GM19438 (cell line): ENCODE measurements around the gene TBCK.

Experiments used
- ATAC-seq: cut with Tn5 transposase; IDR thresholded peaks from one replicate; pipeline ENCODE4 v1.9.1; 2021; ENCODE audit warnings: low read depth; ENCODE audit not compliant: unreplicated experiment

Gene TBCK

DNA sequence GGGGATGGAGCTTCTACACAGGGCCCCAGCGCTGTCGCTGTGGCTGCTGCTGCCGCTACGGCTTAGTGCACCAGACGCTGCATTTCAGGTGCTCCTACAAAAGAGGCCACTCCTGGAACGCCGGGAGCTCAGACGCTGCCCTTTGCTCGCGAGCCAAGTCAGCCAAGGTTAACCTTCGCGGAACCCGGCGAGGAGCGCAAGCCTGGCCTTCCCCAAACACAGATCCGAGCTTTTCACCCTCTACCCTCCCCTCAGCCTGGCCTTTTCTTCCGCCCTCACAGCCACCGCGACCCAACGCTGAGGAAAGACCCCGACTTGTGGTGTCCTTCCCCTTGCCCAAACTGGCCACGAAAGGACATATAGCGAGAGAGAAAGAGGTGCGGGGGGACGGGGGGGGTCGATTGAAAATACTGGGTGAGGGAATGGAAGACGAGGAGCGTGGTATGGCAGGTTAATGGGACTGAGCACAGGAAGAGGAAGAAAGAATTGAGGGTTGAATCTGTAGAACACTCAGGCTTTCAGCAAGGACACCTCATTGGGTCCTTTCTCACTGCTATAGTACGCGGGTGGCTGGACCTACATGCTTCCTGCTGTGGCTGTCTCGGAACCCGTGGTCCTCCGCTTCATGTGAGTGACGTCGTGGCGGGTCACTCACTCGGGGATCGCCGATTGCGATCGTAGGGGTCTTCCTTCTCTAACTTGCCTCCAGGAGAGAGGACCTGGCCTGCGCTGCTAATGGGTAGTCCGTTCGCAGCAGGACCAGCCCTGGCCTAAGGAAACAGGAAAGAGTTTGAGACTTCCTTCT, at the start of gene TBCK, which contains the start of gene AIMP1:
Gene TBCK, minus strand, starts transcription at position 242 of the 805 bp plus-strand sequence. CDS start 7,249 bp downstream, outside the sequence.
Gene AIMP1, plus strand, starts transcription at position 583 of the 805 bp plus-strand sequence. CDS start 8,460 bp downstream, outside the sequence.
- peak; percentile 82 for ATAC-seq

DNA sequence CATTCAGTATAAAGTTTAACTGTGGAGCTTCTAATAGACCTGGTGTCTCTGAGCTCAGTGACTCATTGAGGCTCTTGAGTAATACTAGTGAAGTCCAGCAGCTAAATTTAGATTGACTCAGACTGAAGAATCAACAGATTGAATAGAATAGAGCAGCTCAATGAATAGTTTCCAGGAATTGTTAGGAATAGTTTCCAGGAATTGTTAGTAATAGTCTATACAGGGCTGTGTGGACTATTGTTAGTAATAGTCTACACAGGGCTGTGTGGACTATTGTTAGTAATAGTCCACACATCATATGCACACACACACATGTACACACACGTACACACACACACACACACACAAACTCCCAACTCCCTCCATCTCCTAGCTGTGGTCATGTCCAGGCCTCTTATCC, 49.6 kb upstream of the TBCK start:
- ATAC-seq = no peak

DNA sequence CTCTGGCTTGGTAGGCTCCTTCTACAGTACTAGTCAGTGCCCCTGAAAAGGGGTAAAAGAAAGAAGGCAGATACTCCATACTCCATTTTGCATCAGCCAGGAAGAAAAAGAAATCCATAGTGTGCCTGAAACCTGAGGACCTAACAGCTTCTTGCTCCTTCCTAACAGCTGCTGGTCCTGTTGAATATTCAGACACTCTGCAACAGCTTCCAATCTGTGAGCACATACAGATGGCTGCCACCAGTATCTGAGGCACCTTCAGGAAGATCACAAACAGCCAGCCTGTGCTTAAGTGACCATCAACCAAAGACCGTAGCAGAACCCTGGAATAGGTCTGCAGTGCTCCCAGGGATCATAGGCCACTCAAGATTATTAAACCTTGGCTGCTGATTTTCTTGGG, 48.3 kb upstream of the TBCK start:
- no peak for ATAC-seq

DNA sequence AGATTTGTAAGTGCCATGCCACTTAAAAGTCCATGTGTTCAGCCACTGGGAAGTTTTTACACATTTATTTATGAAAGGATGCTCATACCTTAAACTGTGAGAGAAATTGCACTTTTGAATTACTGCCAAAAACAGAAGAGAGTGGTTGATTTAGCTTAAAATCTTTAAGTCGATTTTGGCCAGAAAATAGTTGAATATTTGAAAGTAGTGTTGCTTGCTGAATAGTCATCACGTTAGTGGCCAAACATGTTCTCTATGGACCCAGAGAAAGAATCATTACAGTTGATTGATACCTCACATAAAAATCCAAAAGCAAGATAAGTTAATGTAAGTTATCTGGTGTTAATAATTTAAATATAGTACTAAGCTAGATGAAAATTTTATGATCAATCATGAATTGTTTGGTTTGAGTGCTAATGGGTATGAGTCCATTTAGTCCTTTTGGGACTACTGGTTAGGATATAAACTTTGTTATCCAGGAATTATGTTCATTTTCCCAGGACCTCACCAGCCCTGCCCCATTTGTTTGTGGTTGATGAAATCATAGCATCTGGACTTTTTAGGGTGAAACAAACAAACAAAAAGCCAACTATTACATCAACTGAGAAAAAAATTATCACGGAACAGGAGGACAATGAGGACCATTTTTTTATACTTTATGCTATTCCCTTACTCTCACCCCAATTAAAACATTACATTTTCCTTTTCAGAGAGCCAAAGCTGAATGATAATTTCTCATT, 46.2 kb upstream of the TBCK start:
- ATAC-seq = no peak

DNA sequence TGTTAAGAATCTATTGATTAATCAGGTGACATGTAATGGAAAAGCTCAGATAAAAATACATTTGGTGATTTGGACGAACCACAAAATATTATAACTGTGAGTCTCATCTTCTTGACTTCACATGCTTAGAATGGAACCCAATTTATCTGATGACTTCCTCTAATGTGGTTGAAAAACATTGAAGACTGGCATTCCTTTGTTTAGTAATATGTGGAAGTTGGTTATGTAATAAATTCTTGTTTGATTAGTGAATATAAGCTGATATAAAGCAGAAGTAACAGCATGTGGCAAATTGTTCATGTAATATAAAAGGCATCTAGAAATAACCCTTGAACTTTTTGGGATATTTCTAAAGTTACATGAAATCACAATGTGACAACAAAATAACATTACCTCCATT, 42.9 kb upstream of the TBCK start:
- no peak for ATAC-seq

DNA sequence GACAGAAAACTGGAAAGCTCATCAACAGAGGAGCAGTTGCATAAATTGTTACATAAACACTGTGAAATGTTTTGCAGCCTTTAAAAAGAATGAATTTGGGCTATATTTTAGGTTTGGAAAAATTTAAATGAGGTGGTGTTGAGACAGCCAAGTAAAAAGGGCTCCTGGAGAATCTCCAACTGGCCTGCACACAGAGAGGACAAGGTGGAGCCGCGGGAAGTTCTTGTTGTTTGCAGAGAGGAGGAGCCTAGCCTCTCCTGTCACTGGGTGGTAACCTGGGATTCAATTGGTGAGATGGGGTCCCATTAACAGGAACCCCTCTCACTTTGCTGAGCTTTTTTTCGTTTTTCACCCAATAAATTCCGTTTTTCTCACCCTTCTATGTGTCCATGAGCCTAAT, 39.2 kb upstream of the TBCK start:
- no peak for ATAC-seq

DNA sequence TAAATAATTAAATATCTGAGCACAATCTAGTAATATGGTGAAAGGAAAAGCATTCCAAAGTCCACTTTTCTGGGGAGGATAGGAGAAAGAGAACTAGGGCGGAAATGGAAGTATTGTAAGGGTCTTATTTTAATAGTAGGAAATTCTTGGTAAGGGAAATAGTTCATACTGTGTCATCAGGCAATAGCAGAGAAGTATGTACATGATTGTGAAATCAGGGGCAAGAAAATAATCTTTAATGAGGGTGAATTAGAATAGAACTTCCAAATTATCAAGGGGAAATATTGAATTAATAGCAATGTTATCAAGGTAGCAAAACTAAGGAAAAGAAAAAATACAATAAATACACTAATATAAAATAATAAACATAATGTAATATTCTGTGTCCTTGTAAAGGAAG, 37.8 kb upstream of the TBCK start:
- ATAC-seq = no peak

DNA sequence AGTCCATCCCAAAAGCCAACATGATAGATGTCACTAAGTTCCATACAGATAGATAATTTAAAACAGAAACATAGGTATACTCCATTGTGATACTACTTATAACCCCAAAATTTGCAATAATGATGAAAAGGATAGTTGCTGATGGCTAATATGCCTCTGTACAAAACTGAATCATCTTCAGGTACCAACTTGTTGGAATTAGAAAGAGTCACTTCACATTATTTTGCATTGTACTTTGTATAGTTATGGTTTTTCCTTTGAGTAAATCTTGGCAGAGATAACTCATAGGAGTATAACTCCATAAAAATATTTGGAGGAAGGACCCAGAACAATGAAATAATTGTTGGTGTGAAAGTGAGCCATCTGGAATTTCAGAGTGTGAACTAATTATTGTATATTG, 35.0 kb upstream of the TBCK start:
- no peak for ATAC-seq

DNA sequence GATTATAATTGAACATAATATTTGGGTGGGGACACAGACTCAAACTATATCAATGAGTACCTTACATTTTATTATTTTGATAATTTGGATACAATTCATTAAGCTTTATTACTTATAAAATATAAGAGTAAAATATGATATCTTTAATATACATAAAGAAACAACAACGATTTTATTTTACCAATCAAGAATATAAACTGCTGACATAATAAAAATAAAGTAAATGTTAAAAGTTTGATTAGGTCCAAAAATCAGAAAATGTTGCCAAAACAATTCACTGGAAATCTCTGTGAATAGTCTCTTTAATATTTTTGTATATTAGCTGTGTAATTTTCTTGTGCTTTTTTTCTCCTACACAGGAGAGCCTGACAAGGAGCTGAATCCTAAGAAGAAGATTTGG, 31.2 kb upstream of the TBCK start:
- ATAC-seq = no peak

DNA sequence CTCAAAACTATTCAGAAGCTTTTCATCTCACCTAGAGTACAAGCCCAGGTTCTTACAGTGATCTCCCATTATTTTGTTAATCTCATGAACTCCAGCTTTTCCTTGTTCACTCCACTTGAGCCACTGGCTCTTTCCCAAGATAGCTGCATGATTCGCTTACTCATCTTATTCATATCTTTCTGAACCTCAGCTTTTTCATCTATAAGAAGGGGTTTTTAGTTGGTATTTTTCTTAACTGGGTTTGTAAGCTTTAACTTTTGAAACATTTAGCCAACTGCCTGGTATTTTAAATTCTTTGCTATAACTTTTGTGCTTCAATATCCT, 28.6 kb upstream of the TBCK start:
- ATAC-seq = no peak

DNA sequence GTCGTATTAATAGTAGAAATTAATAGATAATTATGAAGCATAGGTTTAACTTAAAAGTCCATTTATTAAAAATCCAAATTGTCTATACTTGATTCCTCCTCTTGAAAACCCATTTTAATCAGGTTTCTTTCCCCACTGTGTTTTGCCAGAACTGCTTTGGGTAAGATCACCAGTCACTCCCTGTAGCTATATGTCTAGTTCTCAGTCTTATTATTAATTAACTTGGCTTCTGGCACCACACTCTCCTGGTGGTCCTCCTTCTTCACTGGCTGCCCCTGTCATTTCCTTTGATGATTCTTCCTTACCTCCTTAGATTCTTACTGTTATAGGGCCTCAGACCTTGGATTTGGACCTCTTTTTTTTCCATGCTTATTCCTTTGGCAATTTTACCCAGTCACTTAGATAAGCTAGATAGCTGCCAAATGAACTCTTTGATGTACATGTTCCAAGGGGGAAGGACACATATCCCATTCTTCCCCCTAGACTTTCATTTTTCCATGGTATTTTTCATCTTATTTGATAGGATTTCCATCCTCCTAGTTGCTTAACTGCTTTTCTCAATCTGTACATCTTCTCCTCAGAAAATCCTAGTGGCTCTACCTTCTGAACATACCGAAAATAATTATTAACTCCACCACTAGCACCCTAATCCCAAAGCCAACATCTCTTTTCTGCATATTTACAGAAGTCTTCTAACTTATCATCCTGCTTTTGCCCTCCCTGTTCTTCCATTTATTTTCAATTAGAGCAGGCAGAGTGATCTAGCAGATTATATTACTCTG, 28.0 kb upstream of the TBCK start:
- ATAC-seq = no peak

DNA sequence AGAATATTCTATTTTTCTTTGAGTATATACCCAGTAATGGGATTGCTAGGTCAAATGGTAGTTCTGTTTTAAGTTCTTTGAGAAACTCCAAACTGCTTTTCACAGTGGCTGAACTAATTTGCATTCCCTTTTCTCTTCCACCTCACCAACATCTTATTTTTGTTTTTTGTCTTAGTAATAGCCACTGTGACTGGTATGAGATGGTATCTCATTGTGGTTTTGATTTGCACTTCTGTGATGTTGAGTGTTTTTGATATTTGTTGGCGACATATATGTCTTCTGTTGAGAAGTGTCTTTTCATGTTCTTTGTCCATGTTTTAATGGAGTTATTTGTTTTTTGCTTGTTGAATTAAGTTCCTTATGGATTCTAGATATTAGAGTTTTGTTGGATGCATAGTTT, 24.8 kb upstream of the TBCK start:
- no peak for ATAC-seq

DNA sequence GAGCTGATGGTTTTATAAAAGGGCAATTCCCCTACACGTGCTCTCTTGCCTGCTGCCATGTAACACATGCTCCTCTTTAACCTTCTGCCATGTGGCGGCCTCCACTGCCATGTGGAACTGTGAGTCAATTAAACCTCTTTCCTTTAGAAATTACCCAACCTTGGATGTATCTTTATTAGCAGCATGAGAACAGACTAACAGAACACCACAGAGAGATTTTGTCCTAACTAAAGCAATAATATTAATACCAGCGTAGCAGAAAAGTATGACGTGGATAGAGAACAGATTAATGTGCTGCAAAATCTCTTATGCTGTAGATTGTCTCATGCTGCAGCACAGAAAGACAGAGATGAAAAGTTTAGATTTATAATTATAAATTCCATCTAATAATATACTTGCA, 23.4 kb upstream of the TBCK start:
- no peak for ATAC-seq

DNA sequence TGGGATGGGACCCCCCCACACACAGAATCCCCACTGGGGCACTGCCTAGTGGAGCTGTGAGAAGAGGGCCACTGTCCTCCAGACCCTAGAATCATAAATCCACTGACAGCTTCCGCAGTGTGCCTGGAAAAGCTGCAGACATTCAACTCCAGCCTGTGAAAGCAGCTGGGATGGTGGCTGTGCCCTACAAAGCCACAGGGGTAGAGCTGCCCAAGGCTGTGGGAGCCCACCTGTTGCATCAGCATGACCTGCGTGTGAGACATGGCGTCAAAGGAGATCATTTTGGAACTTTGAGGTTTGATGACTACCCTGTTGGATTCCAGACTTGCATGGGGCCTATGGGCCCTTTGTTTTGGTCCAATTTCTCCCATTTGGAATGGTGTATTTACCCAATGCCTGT, 22.7 kb upstream of the TBCK start:
- ATAC-seq = no peak

DNA sequence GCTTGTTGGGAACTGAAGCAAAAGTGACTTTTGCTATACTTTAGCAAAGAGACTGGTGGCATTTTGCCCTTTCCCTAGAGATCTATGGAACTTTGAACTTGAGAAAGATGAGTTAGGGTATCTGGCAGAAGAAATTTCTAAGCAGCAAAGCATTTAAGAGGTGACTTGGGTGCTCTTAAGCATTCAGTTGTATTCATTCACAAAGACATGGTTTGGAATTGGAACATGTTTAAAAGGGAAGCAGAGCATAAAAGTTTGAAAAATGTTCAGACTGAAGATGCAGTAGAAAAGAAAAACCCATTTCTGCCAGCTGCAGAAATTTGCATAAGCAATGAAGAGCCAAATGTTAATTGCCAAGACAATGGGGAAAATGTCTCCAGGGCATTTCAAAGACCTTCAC, 21.9 kb upstream of the TBCK start:
- no peak for ATAC-seq

DNA sequence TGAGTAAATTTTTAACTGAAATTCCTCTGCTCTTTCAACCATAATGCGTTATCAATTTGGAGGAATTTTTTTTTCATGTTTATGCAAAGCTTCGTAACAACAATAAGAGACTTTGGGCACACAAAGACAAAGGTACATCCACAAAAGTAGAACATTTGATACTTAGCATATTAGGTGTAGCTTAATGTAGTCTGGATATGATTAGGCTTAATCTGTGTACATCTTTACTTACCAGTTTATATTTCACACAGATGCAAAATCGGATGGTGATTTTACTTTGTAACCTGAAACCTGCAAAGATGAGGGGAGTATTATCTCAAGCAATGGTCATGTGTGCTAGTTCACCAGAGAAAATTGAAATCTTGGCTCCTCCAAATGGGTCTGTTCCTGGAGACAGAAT, 20.6 kb upstream of the TBCK start:
- ATAC-seq = no peak

DNA sequence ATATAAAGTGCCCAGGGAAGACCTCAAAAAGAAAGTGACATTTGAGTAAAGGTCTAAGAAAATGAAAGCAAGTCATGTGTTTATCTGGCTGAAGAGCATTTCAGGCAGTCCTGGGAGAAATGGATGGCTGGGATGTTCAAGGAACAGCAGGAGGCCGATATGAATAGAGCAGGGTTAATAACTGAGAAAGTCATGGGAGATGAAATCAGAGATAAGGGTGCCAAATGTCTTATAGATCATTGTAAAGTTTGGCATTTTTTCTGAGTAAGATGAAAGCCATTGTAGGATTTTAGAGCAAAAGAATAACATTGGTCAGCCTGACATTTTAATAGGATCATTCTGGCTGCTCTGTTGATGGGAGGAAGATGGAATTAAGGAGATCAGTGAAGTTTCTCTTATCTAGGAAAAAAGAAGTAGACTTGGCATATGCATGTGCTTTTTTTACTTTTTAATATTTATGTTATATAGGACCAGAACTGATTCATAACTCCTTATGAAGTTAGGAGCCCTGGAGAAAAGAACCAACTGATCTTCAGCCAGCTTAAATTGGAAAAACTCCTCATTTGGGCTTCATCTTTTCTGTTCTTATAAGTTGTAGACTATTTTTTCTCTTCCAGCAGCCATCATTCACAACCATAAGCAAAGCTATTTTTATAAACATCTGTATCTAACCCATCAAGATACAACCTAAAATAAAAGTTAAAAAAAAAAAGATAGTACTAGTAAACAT, 18.9 kb upstream of the TBCK start:
- no peak for ATAC-seq

DNA sequence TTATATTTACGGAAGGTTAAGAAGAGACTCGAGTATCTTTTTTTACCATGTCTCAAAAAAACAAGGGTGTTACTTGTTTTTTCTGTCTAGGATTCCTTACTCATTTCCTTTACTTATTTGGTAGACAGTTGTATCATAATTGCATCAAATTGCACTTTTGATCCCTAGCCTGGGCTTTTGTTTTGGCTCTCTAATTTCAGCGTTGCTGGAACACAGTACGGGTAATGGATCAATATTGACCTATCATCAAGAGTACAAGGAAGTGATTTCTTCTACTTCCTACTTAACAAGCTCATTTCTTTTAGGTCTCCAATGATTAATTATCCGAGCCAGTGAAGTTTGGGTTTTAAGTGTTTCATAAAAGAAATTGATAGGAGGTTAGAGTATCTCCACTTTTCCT, 17.2 kb upstream of the TBCK start:
- ATAC-seq = no peak

DNA sequence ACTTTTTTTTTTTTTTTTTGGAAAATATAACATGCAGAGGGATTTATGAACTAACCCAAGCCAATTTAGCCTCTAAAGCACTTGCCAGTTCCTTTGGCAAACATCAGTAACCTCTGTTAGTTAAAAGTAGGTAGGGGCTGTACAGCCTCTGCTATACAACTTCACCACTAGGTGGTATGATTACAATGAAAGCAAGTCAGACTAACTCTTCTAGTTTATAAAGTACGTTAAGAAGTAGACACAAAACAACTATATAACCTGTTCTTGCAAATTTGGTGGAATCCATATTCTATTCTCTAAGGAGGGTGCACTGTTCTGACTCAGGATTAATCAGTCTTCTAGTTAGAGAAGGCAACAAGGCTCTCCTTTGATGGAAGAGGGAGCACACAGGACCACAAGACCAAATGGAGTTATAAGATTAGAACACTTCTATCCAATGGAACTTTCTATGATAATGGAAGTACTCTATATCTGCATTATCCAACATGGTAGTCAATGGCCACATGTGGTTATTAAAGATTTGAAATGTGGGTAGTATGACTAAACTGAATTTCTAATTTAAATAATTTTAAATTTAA, 13.1 kb upstream of the TBCK start:
- ATAC-seq = peak; percentile 94

DNA sequence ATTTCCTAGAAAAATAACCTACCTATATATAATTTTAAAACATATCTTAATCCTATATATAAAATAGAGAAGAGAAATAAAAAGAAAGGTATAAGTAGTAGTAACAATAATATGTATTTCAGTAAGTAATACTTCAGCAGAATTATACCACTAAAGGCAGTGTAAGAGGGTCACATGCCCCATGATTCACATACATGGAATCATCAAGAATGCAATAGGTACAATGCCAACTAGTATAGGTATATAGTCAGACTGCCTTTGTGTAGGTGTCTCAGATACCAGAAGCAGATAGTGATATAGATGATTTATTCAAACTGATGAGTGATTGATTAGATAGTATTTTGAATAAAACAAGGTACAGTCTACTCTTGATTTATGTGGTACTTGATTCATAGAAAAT, 9.8 kb upstream of the TBCK start:
- no peak for ATAC-seq
